Prostate gland (tissue), 2 donors: ENCODE data around the gene BIRC3. TPM values are rescaled to one million over a fixed set of nuclear protein-coding genes. Genes with fewer than 3 reads are reported as not detected.
A peak's percentile ranks its signal among the peaks of the same experiment; 100 is the strongest.

Experiments
- DNase-seq: peaks from one replicate; pipeline ENCODE4 v3.0.0-alpha.2; 2019; ENCODE audit warnings: low spot score
- H3K27ac ChIP-seq, 2 donors: fragments of 200-600 bp; sonication (generic); 2 replicates each; pipeline ENCODE4 v1.5.1; 2017 to 2019
- H3K27me3 ChIP-seq: fragments of 200-600 bp; sonication (generic); replicated peaks from 2 replicates; pipeline ENCODE4 v1.5.1; 2019; ENCODE audit not compliant: insufficient read depth
- H3K36me3 ChIP-seq, 2 donors: fragments of 200-600 bp; sonication (generic); 1 replicate in 1 of 2; 2 replicates in 1 of 2; pipeline versions ENCODE4 v1.5.1 to v1.8.1; 2017 to 2019
- H3K4me1 ChIP-seq: fragments of 200-600 bp; sonication (generic); replicated peaks from 2 replicates; pipeline ENCODE4 v1.5.1; 2019
- H3K4me3 ChIP-seq, 2 donors: fragments of 200-600 bp; sonication (generic); 2 replicates each; pipeline ENCODE4 v1.5.1; 2017 to 2019
- H3K9me3 ChIP-seq: fragments of 200-600 bp; sonication (generic); 2 replicates; pipeline ENCODE4 v1.5.1; 2017
- POLR2A ChIP-seq: fragments of 450-650 bp; IDR thresholded peaks from one replicate; pipeline ENCODE4 v1.6.1; 2016; ENCODE audit warnings: antibody characterized with exemption, mild to moderate bottlenecking
- POLR2AphosphoS5 ChIP-seq: sonication (generic); formaldehyde crosslinking; IDR thresholded peaks from one replicate; pipeline ENCODE4 v1.6.1; 2017; ENCODE audit warnings: antibody characterized with exemption
- WGBS: methylation state at CpG from one replicate; pipeline ENCODE4 v1.1.5; 2018; 5-methylcytosine and 5-hydroxymethylcytosine counted together
- intact Hi-C: fragments of 100-400 bp; cut with DNase I; formaldehyde crosslinking; loops from one replicate; pipeline ENCODE4 v1.14.2; 2022
- total RNA-seq, 2 donors: library from RNA; depleted of rRNA; stranded (reverse); fragments of >200 nt; gene quantifications; one replicate each; pipeline ENCODE4 v1.1.0, GENCODE V29; 2016
- TF ChIP-seq, protein P1 (sequence below), 4 experiments: fragments of 200-600 bp in 2 of 4; fragments of 450-650 bp in 2 of 4; sonication (generic) in 2 of 4; IDR thresholded peaks; 1 replicate in 3 of 4; 2 replicates in 1 of 4; pipeline ENCODE4 v1.5.1; 2016 to 2019; ENCODE audit warnings: antibody characterized with exemption in 4 of 4, mild to moderate bottlenecking in 2 of 4, moderate library complexity in 2 of 4

Gene BIRC3
- total RNA-seq, 2 donors from 2014 or later, result 5.2 to 9.2 TPM

DNA sequence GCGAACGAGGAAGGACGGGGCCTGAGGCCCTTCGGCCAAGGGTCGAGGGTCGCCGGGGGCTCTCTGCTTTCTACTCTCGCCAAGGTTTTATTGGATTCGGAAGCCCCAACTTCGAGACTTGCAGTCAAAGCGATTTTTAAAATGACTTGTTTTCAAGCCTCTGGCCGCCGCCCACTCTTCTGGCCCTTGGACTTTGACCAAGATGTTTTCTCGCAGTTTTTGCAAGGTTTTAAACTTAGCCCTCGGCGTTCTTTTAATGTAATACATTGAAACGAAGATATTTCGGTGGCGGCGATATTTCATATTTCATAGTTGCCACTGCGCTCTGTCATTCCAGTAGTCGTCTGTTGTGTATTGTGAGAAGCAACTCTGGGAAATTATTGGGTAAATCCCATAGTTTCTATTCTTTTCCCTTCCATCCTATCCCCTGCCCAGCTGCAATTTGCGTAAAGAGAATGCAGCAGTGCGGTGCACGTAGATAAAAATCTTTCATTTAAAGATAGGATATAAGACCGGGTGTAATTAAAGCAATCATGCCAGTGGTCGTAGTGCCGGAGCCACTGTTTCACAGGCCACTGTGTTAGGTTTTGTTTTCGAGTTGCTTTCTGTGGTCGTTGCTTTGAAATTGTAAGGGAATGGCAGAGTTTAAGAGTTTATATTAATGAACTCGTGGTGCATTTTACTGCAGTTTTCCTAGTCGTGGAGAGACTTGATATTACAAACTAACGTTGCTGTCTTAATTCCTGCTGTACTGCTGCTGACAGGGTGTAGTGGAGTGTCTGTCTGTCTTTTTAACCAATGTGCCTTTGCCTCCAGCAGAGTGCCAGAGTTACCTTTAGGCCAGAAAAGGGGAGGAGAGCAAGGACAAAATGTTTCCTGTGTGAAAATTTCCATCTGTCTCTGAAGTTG, 30.4 kb downstream of the BIRC3 start:
- no peaks in the 10 kb centered on the region for H3K27me3 ChIP-seq
- intact Hi-C loops, result loop anchor here (2.0 to 10.0 kb wide), 3 partner anchors 31 to 233 kb away; partner anchors contain the start of genes BIRC3 and YAP1
- peak overlapping the region; percentile 89 for H3K4me3 ChIP-seq
- peak overlapping the region; percentile 98 to 100 for H3K27ac ChIP-seq
- no peaks in the 10 kb centered on the region for H3K9me3 ChIP-seq
- peak; percentile 22 for DNase-seq
- H3K4me1 ChIP-seq, result no peaks in the 10 kb centered on the region
- H3K36me3 ChIP-seq, result no peaks in the 10 kb centered on the region
- TF ChIP-seq POLR2AphosphoS5 (no peak), POLR2A (no peak)
- TF ChIP-seq, protein P1, sequence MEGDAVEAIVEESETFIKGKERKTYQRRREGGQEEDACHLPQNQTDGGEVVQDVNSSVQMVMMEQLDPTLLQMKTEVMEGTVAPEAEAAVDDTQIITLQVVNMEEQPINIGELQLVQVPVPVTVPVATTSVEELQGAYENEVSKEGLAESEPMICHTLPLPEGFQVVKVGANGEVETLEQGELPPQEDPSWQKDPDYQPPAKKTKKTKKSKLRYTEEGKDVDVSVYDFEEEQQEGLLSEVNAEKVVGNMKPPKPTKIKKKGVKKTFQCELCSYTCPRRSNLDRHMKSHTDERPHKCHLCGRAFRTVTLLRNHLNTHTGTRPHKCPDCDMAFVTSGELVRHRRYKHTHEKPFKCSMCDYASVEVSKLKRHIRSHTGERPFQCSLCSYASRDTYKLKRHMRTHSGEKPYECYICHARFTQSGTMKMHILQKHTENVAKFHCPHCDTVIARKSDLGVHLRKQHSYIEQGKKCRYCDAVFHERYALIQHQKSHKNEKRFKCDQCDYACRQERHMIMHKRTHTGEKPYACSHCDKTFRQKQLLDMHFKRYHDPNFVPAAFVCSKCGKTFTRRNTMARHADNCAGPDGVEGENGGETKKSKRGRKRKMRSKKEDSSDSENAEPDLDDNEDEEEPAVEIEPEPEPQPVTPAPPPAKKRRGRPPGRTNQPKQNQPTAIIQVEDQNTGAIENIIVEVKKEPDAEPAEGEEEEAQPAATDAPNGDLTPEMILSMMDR (IDR thresholded peaks at IDR 0.05), result peak in 1 of 4 experiments; percentile 8
- WGBS, result under 1% methylated on average over 33 of the region's 33 CpGs

GRCh38 chr11:102357116-102357515, 39.8 kb downstream of the BIRC3 start:
- intact Hi-C loops, result no loop called here
- Histone ChIP-seq H3K27ac (no peak overlapping the region), H3K4me3 (no peak overlapping the region), H3K9me3 (no peaks in the 10 kb centered on the region), H3K27me3 (no peaks in the 10 kb centered on the region), H3K4me1 (no peaks in the 10 kb centered on the region), H3K36me3 (no peaks in the 10 kb centered on the region)
- TF ChIP-seq, protein P1 (IDR thresholded peaks at IDR 0.05), result no peak
- no peak for TF ChIP-seq POLR2A
- no peak for TF ChIP-seq POLR2AphosphoS5
- DNase-seq, result no peak

DNA sequence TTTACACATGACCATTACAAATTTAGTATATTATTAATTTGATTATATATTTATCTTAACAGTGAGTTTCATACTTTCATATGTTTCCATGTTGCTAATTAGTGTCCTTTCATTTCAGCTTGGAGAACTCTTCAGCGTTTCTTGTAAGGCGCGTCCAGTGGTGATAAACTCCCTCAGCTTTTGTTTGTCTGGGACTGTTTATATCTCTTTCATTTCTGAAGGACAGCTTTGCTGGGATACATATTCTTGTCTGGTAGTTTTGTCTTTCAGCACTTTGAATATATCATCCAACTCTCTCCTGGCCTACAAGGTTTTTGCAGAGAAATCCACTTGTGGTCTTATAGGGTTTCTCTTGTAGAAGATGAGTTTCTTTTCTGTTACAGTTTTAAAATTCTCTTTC, 42.1 kb downstream of the BIRC3 start:
- no peak for TF ChIP-seq POLR2AphosphoS5
- Histone ChIP-seq H3K9me3 (no peaks in the 10 kb centered on the region), H3K27me3 (no peaks in the 10 kb centered on the region), H3K4me3 (no peak overlapping the region), H3K4me1 (no peaks in the 10 kb centered on the region), H3K36me3 (no peaks in the 10 kb centered on the region), H3K27ac (no peak overlapping the region)
- 77% methylated on average over 3 of the region's 3 CpGs for WGBS
- DNase-seq, result no peak
- intact Hi-C loops, result no loop called here

DNA sequence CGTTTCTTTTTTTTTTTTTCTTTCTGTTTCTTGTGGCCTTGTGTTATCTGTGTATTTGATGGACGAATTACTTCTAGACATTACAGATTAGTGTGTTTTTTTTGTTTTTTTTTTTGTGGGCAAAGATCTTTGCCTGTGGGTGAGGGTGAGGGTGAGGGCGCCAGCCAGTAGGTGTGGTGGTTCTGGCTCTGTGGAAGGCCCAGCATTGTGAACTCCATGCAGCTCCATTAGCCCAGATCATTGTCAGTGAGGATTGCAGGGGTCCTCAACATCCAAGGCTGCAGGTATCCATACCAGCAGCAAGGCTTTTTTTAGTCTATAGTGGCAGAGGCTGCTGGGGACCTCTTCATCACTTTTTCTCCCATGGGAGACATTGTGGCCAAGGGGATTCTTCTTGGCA, 43.4 kb downstream of the BIRC3 start:
- 95% methylated on average over 3 of the region's 3 CpGs for WGBS
- Histone ChIP-seq H3K27me3 (no peaks in the 10 kb centered on the region), H3K36me3 (no peaks in the 10 kb centered on the region), H3K4me3 (no peak overlapping the region), H3K9me3 (no peaks in the 10 kb centered on the region), H3K27ac (no peak overlapping the region), H3K4me1 (peaks cover 6% of the 10 kb centered on the region)
- intact Hi-C loops, result no loop called here
- TF ChIP-seq POLR2A (no peak), POLR2AphosphoS5 (no peak)
- TF ChIP-seq, protein P1 (IDR thresholded peaks at IDR 0.05), result no peak
- no peak for DNase-seq

GRCh38 chr11:102361086-102362031, 44.1 kb downstream of the BIRC3 start:
- over 99% methylated on average over 5 of the region's 5 CpGs for WGBS
- intact Hi-C loops, result no loop called here
- H3K9me3 ChIP-seq, result no peaks in the 10 kb centered on the region
- no peaks in the 10 kb centered on the region for H3K36me3 ChIP-seq
- no peak overlapping the region for H3K4me3 ChIP-seq
- H3K27ac ChIP-seq, result no peak overlapping the region
- TF ChIP-seq POLR2A (no peak), POLR2AphosphoS5 (no peak)
- TF ChIP-seq, protein P1 (IDR thresholded peaks at IDR 0.05), result no peak
- no peaks in the 10 kb centered on the region for H3K27me3 ChIP-seq
- DNase-seq, result no peak
- peaks cover 8% of the 10 kb centered on the region for H3K4me1 ChIP-seq
